ENCODE measurements around the gene AP5Z1. TPM values are rescaled to one million over a fixed set of nuclear protein-coding genes. Genes with fewer than 3 reads are reported as not detected.
A peak's percentile ranks its signal among the peaks of the same experiment; 100 is the strongest.

Gene AP5Z1
- total RNA-seq, 1 donor from 2014 or later: 40.5 TPM

DNA sequence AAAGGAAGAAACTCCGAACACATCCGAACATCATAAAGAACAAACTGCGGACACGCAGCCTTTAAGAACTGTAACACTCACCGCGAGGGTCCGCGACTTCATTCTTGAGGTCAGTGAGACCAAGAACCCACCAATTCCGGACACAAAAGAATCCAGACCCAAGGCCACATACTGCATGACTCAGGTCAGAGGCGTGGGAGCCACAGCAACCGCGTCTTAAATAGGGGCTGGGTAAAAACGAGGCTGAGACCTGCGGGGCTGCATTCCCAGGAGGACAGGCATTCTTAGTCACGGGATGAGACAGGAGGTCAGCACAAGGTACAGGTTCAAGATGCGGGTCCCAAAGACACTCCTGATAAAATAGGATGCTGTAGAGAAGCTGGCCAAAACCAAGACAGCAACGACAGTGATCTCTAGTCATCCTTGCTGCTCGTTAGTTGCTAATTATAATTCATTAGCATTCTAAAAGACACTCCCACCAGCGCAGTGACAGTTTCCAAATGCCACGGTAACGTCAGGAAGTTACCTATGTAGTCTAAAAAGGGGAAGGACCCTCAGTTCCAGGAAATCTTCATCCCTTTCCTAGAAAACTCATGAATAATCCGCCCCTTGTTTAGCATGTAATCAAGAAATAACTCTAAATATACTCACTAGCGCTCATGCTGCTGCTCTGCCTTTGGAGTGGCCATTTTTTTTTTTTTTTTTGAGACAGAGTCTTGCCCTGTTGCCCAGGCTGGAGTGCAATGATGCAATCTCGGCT is 19.3 kb downstream of the AP5Z1 start:
- H3K4me3 ChIP-seq: no peak overlapping the region
- peaks cover 0 to 19% of the 10 kb centered on the region in 2 donors for H3K36me3 ChIP-seq
- peaks cover 15% of the 10 kb centered on the region for H3K4me1 ChIP-seq
- no peaks in the 10 kb centered on the region for H3K9me3 ChIP-seq
- TF ChIP-seq, protein P1, sequence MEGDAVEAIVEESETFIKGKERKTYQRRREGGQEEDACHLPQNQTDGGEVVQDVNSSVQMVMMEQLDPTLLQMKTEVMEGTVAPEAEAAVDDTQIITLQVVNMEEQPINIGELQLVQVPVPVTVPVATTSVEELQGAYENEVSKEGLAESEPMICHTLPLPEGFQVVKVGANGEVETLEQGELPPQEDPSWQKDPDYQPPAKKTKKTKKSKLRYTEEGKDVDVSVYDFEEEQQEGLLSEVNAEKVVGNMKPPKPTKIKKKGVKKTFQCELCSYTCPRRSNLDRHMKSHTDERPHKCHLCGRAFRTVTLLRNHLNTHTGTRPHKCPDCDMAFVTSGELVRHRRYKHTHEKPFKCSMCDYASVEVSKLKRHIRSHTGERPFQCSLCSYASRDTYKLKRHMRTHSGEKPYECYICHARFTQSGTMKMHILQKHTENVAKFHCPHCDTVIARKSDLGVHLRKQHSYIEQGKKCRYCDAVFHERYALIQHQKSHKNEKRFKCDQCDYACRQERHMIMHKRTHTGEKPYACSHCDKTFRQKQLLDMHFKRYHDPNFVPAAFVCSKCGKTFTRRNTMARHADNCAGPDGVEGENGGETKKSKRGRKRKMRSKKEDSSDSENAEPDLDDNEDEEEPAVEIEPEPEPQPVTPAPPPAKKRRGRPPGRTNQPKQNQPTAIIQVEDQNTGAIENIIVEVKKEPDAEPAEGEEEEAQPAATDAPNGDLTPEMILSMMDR (IDR thresholded peaks at IDR 0.05): no peak
- TF ChIP-seq POLR2A (IDR thresholded peaks at IDR 0.05) (no peak), POLR2AphosphoS5 (IDR thresholded peaks at IDR 0.05; ENCODE audit: insufficient read depth in 1 of 2, low read depth in 1 of 2) (no peak)
- H3K27ac ChIP-seq: no peak overlapping the region
- DNase-seq (ENCODE audit: extremely low spot score in 2 of 2): no peak
- H3K27me3 ChIP-seq: no peaks in the 10 kb centered on the region
- intact Hi-C loops (cut with DNase I): loop anchor here (5.0 kb wide), 1 partner anchor 293 kb away; no protein-coding TSS in a partner anchor

GRCh38 chr7:4796453-4796852 is 21.0 kb downstream of the AP5Z1 start:
- H3K27ac ChIP-seq: no peak overlapping the region
- no peaks in the 10 kb centered on the region for H3K9me3 ChIP-seq
- H3K4me3 ChIP-seq: no peak overlapping the region
- H3K27me3 ChIP-seq: no peaks in the 10 kb centered on the region
- H3K4me1 ChIP-seq: peaks cover 15% of the 10 kb centered on the region
- peaks cover 0 to 2% of the 10 kb centered on the region in 2 donors for H3K36me3 ChIP-seq
- intact Hi-C loops (cut with DNase I): loop anchor here (5.0 kb wide), 1 partner anchor 291 kb away; no protein-coding TSS in a partner anchor
- DNase-seq (ENCODE audit: extremely low spot score in 2 of 2): no peak
- TF ChIP-seq POLR2A (IDR thresholded peaks at IDR 0.05) (no peak), POLR2AphosphoS5 (IDR thresholded peaks at IDR 0.05; ENCODE audit: insufficient read depth in 1 of 2, low read depth in 1 of 2) (no peak)
- TF ChIP-seq, protein P1 (IDR thresholded peaks at IDR 0.05): no peak

DNA sequence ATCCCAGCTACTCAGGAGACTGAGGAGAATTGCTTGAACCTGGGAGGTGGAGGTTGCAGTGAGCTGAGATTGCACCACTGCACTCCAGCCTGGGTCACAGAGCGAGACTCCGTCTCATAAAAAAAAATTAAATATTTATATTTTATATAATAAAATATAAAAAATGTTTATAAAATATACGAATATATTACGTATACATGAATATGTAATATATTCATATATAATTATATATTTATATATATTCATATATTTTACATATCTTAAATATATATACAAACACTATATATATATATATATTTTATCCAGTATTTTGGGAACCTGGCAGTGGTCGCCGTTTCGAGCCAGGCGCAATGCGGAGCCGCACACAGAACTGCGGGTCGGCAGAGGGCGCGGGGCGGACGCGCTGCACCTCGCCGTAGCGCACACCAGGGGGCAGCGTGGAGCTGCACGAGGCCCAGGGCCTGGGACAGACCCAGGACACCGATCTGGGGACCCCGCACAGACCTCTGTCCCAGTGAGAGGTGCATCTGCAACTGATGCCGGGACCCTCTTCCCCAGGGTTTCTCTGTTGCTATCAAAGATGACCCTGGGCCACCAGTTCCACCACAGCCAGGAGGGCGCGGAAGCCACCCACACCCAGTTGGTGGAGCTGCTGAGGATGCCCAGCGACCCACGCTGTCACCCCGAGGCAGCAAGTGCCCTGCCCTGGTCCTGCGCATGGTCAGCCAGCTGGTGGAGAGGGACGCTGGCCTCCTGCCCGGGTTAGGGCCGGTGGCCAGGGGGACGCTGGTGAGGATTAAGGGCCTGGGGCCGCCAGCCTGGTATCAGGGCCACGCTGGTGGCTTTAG is 22.7 kb downstream of the AP5Z1 start:
- intact Hi-C loops (cut with DNase I): loop anchor here (2.0 to 5.0 kb wide), 2 partner anchors 85 to 289 kb away; partner anchors contain the start of gene RADIL
- H3K9me3 ChIP-seq: no peaks in the 10 kb centered on the region
- no peaks in the 10 kb centered on the region for H3K36me3 ChIP-seq
- H3K4me3 ChIP-seq: no peak overlapping the region
- H3K4me1 ChIP-seq: peaks cover 8% of the 10 kb centered on the region
- TF ChIP-seq POLR2AphosphoS5 (IDR thresholded peaks at IDR 0.05; ENCODE audit: insufficient read depth in 1 of 2, low read depth in 1 of 2) (no peak), POLR2A (IDR thresholded peaks at IDR 0.05) (no peak)
- TF ChIP-seq, protein P1 (IDR thresholded peaks at IDR 0.05): peak; percentile 35 to 76 (median 75)
- no peak for DNase-seq (ENCODE audit: extremely low spot score in 2 of 2)
- no peak overlapping the region for H3K27ac ChIP-seq
- H3K27me3 ChIP-seq: no peaks in the 10 kb centered on the region

DNA sequence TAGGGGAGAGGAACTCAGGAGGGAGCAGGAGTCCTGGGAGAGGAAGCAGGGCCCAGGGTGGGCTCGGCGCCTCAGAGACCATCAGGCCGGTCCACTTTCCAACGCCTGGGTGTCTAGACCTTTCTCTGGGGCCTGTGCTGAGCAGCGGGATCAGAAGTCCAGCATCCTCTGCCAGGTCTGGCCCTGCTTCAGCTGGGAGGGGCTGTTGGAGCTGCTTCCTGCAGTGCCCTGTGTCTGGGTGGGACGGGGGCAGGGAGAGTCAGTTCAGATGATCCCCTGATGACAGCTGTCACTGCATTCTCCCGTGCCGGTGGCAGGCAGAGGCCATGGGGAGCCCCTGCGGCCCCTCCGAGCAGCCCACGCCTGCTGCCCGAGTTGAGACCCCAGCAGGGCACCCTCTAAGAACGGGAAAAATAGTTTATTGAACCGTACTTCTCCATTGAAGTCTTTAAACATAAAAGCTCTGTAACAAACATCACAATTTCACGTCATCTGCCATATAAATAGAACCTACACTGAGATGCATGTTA is 23.3 kb downstream of the AP5Z1 start:
- no peaks in the 10 kb centered on the region for H3K9me3 ChIP-seq
- no peak overlapping the region for H3K27ac ChIP-seq
- no peak for DNase-seq (ENCODE audit: extremely low spot score in 2 of 2)
- intact Hi-C loops (cut with DNase I): loop anchor here (2.0 to 5.0 kb wide), 2 partner anchors 84 to 289 kb away; partner anchors contain the start of gene RADIL
- TF ChIP-seq POLR2A (IDR thresholded peaks at IDR 0.05) (no peak), POLR2AphosphoS5 (IDR thresholded peaks at IDR 0.05; ENCODE audit: insufficient read depth in 1 of 2, low read depth in 1 of 2) (no peak)
- TF ChIP-seq, protein P1 (IDR thresholded peaks at IDR 0.05): no peak
- no peaks in the 10 kb centered on the region for H3K36me3 ChIP-seq
- no peaks in the 10 kb centered on the region for H3K27me3 ChIP-seq
- H3K4me1 ChIP-seq: peaks cover 5% of the 10 kb centered on the region
- no peak overlapping the region for H3K4me3 ChIP-seq

All from vagina (tissue), 2 donors.